Measurements from ENCODE around the gene CREBBP.

DNA sequence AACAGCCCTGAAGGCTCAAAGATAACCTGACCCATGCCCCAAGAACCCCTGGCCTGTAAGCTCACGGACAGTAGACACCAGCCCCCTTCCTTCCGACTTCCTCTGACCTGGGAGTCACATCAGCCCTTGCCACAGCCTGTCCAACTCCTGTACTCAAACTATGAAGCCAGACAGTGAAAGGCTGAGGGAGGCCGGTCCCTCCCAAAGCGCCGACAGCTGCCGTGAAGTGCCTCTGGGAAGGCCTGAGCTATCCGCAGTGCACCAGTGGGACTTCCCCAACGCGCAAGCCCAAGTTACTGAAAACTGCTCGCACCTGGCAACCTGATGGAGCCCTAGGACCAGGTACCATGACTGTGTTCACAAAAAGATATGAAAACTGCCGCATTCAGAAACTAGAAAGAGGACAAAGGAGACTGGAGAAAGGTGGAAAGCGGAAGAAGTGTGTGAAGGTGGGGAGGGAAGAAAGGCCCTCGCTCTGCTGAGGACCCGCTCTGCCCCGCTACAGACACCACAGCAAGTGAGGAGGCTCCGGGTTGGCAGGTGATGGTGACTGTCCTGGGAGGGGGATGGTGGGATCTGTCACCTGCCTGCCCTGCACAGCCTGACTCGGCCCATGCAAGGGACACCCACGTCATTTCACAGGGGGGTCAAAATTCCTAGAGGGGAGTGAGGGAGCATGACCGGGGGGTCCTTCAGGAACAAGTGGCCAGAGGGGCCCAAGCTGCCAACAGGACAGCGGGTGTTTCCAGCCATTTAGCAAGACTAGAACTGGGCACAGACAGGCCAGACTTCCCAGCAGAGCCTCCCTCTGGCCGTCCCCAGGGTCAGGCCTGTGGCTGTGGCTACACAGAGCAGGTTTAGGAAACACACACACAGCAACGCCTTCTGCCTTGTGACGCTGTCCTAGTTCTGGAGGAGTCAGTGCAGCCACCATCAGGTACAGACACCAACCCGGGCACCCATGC lies 150.1 kb downstream of the CREBBP start:
- no peak for TF ChIP-seq POLR2AphosphoS5 (IDR thresholded peaks at IDR 0.05; ENCODE audit: low read depth, low read length)
- TF ChIP-seq POLR2A (IDR thresholded peaks at IDR 0.05; ENCODE audit: low read depth, low read length): no peak
